WI38 (cell line): Measurements from ENCODE around the gene SARS1.

Experiments
- H3K4me3 ChIP-seq: 2 replicates; pipeline ENCODE4 v1.5.1; 2011; ENCODE audit warnings: low read depth, mild to moderate bottlenecking, control low read depth, low read length
- CTCF ChIP-seq: IDR thresholded peaks from 2 replicates; pipeline ENCODE4 v1.5.1; 2012; ENCODE audit warnings: low read depth, mild to moderate bottlenecking, control low read depth, low read length

The SARS1 gene

GRCh38 chr1:109256085-109256484 lies 42.4 kb downstream of the SARS1 start:
- no peak overlapping the region for H3K4me3 ChIP-seq
- no peak for TF ChIP-seq CTCF

GRCh38 chr1:109256971-109257681 lies 43.4 kb downstream of the SARS1 start:
- TF ChIP-seq CTCF = no peak
- H3K4me3 ChIP-seq = no peak overlapping the region

GRCh38 chr1:109257682-109258421 lies 44.1 kb downstream of the SARS1 start:
- no peak overlapping the region for H3K4me3 ChIP-seq
- no peak for TF ChIP-seq CTCF

- H3K4me3 ChIP-seq = no peak overlapping the region
- TF ChIP-seq CTCF = no peak
These were observed 45.1 kb downstream of the SARS1 start for GRCh38 chr1:109258481-109259466.

- TF ChIP-seq CTCF = no peak
- H3K4me3 ChIP-seq = no peak overlapping the region
These were observed 46.2 kb downstream of the SARS1 start for GRCh38 chr1:109259674-109260557.

GRCh38 chr1:109261006-109261405 lies 47.3 kb downstream of the SARS1 start:
- H3K4me3 ChIP-seq = no peak overlapping the region
- TF ChIP-seq CTCF = no peak
